ENCODE data around the gene MED31. TPM values are rescaled to one million over a fixed set of nuclear protein-coding genes. Genes with fewer than 3 reads are reported as not detected.
"Not testable (repeated sequence)": the region's sequence is repeated elsewhere in the genome, so short reads cannot be mapped to it uniquely, and the experiment has no call there.

MED31 gene
- total RNA-seq, 2 donors from 2014 or later = 12.8 to 16.6 TPM

GRCh38 chr17:6596941-6597340, 54.5 kb downstream of the MED31 start:
- WGBS, 2 experiments (ENCODE audit: insufficient coverage in 1 of 2, insufficient read length in 1 of 2) = 89 to 93% methylated on average over 4 of the region's 4 CpGs
- no peaks in the 10 kb centered on the region for H3K27me3 Mint-ChIP-seq (ENCODE audit: insufficient read depth)
- H3K9me3 Mint-ChIP-seq = peaks cover 6% of the 10 kb centered on the region
- peaks cover 33% of the 10 kb centered on the region for H3K4me1 Mint-ChIP-seq
- Histone ChIP-seq H3K4me3 (ENCODE audit: low read length) (no peak overlapping the region), H3K4me1 (ENCODE audit: control insufficient read depth, insufficient read depth, low read length) (no peaks in the 10 kb centered on the region), H3K27ac (ENCODE audit: low read depth, low read length) (no peak overlapping the region), H3K9me3 (ENCODE audit: control insufficient read depth, low read length) (peaks cover 21% of the 10 kb centered on the region), H3K36me3 (ENCODE audit: control insufficient read depth, insufficient read depth, low read length) (peaks cover 89% of the 10 kb centered on the region), H3K9ac (ENCODE audit: extremely low read depth, low read length, poor library complexity, severe bottlenecking) (no peak overlapping the region), H3K27me3 (ENCODE audit: control insufficient read depth, insufficient read depth, low read length, poor library complexity, severe bottlenecking) (no peaks in the 10 kb centered on the region)
- peaks cover 80% of the 10 kb centered on the region for H3K36me3 Mint-ChIP-seq (ENCODE audit: low read depth)
- H3K27ac Mint-ChIP-seq = no peak overlapping the region
- TF ChIP-seq CTCF (conservative IDR thresholded peaks at IDR 0.05) = no peak
- H3K4me3 Mint-ChIP-seq = no peak overlapping the region
- no peak for DNase-seq

GRCh38 chr17:6596511-6596910, 54.9 kb downstream of the MED31 start:
- TF ChIP-seq CTCF (conservative IDR thresholded peaks at IDR 0.05) = no peak
- peaks cover 93% of the 10 kb centered on the region for H3K36me3 ChIP-seq (ENCODE audit: control insufficient read depth, insufficient read depth, low read length)
- no peak for DNase-seq
- H3K9me3 ChIP-seq (ENCODE audit: control insufficient read depth, low read length) = peaks cover 21% of the 10 kb centered on the region
- H3K4me3 ChIP-seq (ENCODE audit: low read length) = no peak overlapping the region
- WGBS, 2 experiments (ENCODE audit: insufficient coverage in 1 of 2, insufficient read length in 1 of 2) = 84 to 92% methylated on average over 2 of the region's 2 CpGs
- Mint-ChIP-seq H3K4me3 (no peak overlapping the region), H3K4me1 (peaks cover 38% of the 10 kb centered on the region), H3K9me3 (peaks cover 6% of the 10 kb centered on the region), H3K36me3 (ENCODE audit: low read depth) (peaks cover 82% of the 10 kb centered on the region), H3K27me3 (ENCODE audit: insufficient read depth) (no peaks in the 10 kb centered on the region), H3K27ac (no peak overlapping the region)
- H3K27ac ChIP-seq (ENCODE audit: low read depth, low read length) = no peak overlapping the region
- H3K4me1 ChIP-seq (ENCODE audit: control insufficient read depth, insufficient read depth, low read length) = no peaks in the 10 kb centered on the region
- no peak overlapping the region for H3K9ac ChIP-seq (ENCODE audit: extremely low read depth, low read length, poor library complexity, severe bottlenecking)
- no peaks in the 10 kb centered on the region for H3K27me3 ChIP-seq (ENCODE audit: control insufficient read depth, insufficient read depth, low read length, poor library complexity, severe bottlenecking)

GRCh38 chr17:6596081-6596480, 55.3 kb downstream of the MED31 start:
- 91 to 100% methylated on average over 2 to 7 of the region's 7 CpGs for WGBS, 2 experiments (ENCODE audit: insufficient coverage in 1 of 2, insufficient read length in 1 of 2)
- peaks cover 97% of the 10 kb centered on the region for H3K36me3 ChIP-seq (ENCODE audit: control insufficient read depth, insufficient read depth, low read length)
- Mint-ChIP-seq H3K27ac (no peak overlapping the region), H3K4me1 (peaks cover 36% of the 10 kb centered on the region), H3K4me3 (no peak overlapping the region), H3K27me3 (ENCODE audit: insufficient read depth) (no peaks in the 10 kb centered on the region), H3K36me3 (ENCODE audit: low read depth) (peaks cover 83% of the 10 kb centered on the region), H3K9me3 (peaks cover 6% of the 10 kb centered on the region)
- no peak overlapping the region for H3K27ac ChIP-seq (ENCODE audit: low read depth, low read length)
- H3K4me1 ChIP-seq (ENCODE audit: control insufficient read depth, insufficient read depth, low read length) = no peaks in the 10 kb centered on the region
- H3K4me3 ChIP-seq (ENCODE audit: low read length) = no peak overlapping the region
- DNase-seq = no peak
- no peak for TF ChIP-seq CTCF (conservative IDR thresholded peaks at IDR 0.05)
- H3K27me3 ChIP-seq (ENCODE audit: control insufficient read depth, insufficient read depth, low read length, poor library complexity, severe bottlenecking) = no peaks in the 10 kb centered on the region
- peaks cover 21% of the 10 kb centered on the region for H3K9me3 ChIP-seq (ENCODE audit: control insufficient read depth, low read length)
- no peak overlapping the region for H3K9ac ChIP-seq (ENCODE audit: extremely low read depth, low read length, poor library complexity, severe bottlenecking)

- not testable (repeated sequence) for H3K9me3 Mint-ChIP-seq; H3K27me3 Mint-ChIP-seq (ENCODE audit: insufficient read depth); DNase-seq; H3K27ac ChIP-seq (ENCODE audit: low read depth, low read length); H3K9ac ChIP-seq (ENCODE audit: extremely low read depth, low read length, poor library complexity, severe bottlenecking); H3K27me3 ChIP-seq (ENCODE audit: control insufficient read depth, insufficient read depth, low read length, poor library complexity, severe bottlenecking); H3K4me3 Mint-ChIP-seq; H3K27ac Mint-ChIP-seq; H3K4me1 ChIP-seq (ENCODE audit: control insufficient read depth, insufficient read depth, low read length); H3K4me3 ChIP-seq (ENCODE audit: low read length)
- Histone ChIP-seq H3K36me3 (ENCODE audit: control insufficient read depth, insufficient read depth, low read length) (peaks cover 98% of the 10 kb centered on the region), H3K9me3 (ENCODE audit: control insufficient read depth, low read length) (peaks cover 21% of the 10 kb centered on the region)
- 95 to 96% methylated on average over 14 of the region's 14 CpGs for WGBS, 2 experiments (ENCODE audit: insufficient coverage in 1 of 2, insufficient read length in 1 of 2)
- Mint-ChIP-seq H3K36me3 (ENCODE audit: low read depth) (peaks cover 81% of the 10 kb centered on the region), H3K4me1 (peaks cover 20% of the 10 kb centered on the region)
These were observed 58.0 kb downstream of the MED31 start for GRCh38 chr17:6593371-6593770.

Measured in endodermal cell (in vitro differentiated cells).